Measurements from ENCODE around the gene PHIP.

Gene PHIP

GRCh38 chr6:79115553-79116182, 37.6 kb upstream of the PHIP start:
- no peak overlapping the region for H3K27ac ChIP-seq
- no peak overlapping the region for H3K4me2 ChIP-seq
- no peaks in the 10 kb centered on the region for H3K79me2 ChIP-seq (ENCODE audit: insufficient read depth, low read depth)
- H3K4me3 ChIP-seq (IDR thresholded peaks at IDR 0.05; ENCODE audit: insufficient read depth, low read depth, low read length) = no peak overlapping the region
- H3K36me3 ChIP-seq (ENCODE audit: insufficient read depth) = no peaks in the 10 kb centered on the region
- no peaks in the 10 kb centered on the region for H4K20me1 ChIP-seq (ENCODE audit: insufficient read depth)
- H3K9ac ChIP-seq = no peak overlapping the region
- no peaks in the 10 kb centered on the region for H3K4me1 ChIP-seq (ENCODE audit: low read depth, poor library complexity, severe bottlenecking)
- no peak overlapping the region for H2AFZ ChIP-seq (ENCODE audit: low read depth)
- H3K27me3 ChIP-seq (ENCODE audit: insufficient read depth, low read depth) = no peaks in the 10 kb centered on the region
- TF ChIP-seq, protein P1, sequence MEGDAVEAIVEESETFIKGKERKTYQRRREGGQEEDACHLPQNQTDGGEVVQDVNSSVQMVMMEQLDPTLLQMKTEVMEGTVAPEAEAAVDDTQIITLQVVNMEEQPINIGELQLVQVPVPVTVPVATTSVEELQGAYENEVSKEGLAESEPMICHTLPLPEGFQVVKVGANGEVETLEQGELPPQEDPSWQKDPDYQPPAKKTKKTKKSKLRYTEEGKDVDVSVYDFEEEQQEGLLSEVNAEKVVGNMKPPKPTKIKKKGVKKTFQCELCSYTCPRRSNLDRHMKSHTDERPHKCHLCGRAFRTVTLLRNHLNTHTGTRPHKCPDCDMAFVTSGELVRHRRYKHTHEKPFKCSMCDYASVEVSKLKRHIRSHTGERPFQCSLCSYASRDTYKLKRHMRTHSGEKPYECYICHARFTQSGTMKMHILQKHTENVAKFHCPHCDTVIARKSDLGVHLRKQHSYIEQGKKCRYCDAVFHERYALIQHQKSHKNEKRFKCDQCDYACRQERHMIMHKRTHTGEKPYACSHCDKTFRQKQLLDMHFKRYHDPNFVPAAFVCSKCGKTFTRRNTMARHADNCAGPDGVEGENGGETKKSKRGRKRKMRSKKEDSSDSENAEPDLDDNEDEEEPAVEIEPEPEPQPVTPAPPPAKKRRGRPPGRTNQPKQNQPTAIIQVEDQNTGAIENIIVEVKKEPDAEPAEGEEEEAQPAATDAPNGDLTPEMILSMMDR (conservative IDR thresholded peaks at IDR 0.05; ENCODE audit: low read depth, low read length) = no peak

GRCh38 chr6:79111549-79111948, 33.5 kb upstream of the PHIP start:
- Histone ChIP-seq H3K27ac (no peak overlapping the region), H3K27me3 (ENCODE audit: insufficient read depth, low read depth) (no peaks in the 10 kb centered on the region), H3K79me2 (ENCODE audit: insufficient read depth, low read depth) (no peaks in the 10 kb centered on the region), H3K4me2 (no peak overlapping the region), H3K36me3 (ENCODE audit: insufficient read depth) (no peaks in the 10 kb centered on the region), H3K9ac (no peak overlapping the region), H4K20me1 (ENCODE audit: insufficient read depth) (no peaks in the 10 kb centered on the region), H3K4me1 (ENCODE audit: low read depth, poor library complexity, severe bottlenecking) (no peaks in the 10 kb centered on the region), H2AFZ (ENCODE audit: low read depth) (no peak overlapping the region), H3K4me3 (IDR thresholded peaks at IDR 0.05; ENCODE audit: insufficient read depth, low read depth, low read length) (no peak overlapping the region)
- TF ChIP-seq, protein P1 (conservative IDR thresholded peaks at IDR 0.05; ENCODE audit: low read depth, low read length) = no peak

DNA sequence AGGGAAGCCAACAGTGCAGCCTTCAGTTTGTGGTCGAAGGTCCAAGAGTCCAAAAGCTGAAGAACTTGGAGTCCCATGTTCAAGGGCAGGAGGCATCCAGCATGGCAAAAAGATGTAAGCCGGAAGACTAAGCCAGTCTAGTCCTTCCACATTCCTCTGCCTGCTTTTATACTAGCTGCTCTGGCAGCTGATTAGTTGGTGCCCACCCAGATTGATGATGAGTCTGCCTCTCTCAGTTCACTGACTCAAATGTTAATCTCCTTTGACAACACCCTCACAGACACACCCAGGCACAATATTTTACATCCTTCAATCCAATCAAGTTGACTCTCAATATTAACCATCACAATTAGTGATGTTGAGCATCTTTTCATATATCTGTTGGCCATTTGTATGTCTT, 23.1 kb upstream of the PHIP start:
- H3K9ac ChIP-seq = no peak overlapping the region
- H3K36me3 ChIP-seq (ENCODE audit: insufficient read depth) = no peaks in the 10 kb centered on the region
- H3K27ac ChIP-seq = no peak overlapping the region
- H3K27me3 ChIP-seq (ENCODE audit: insufficient read depth, low read depth) = no peaks in the 10 kb centered on the region
- no peak overlapping the region for H3K4me3 ChIP-seq (IDR thresholded peaks at IDR 0.05; ENCODE audit: insufficient read depth, low read depth, low read length)
- H2AFZ ChIP-seq (ENCODE audit: low read depth) = no peak overlapping the region
- no peak overlapping the region for H3K4me2 ChIP-seq
- no peaks in the 10 kb centered on the region for H3K4me1 ChIP-seq (ENCODE audit: low read depth, poor library complexity, severe bottlenecking)
- H4K20me1 ChIP-seq (ENCODE audit: insufficient read depth) = no peaks in the 10 kb centered on the region
- TF ChIP-seq, protein P1 (conservative IDR thresholded peaks at IDR 0.05; ENCODE audit: low read depth, low read length) = no peak
- H3K79me2 ChIP-seq (ENCODE audit: insufficient read depth, low read depth) = no peaks in the 10 kb centered on the region

DNA sequence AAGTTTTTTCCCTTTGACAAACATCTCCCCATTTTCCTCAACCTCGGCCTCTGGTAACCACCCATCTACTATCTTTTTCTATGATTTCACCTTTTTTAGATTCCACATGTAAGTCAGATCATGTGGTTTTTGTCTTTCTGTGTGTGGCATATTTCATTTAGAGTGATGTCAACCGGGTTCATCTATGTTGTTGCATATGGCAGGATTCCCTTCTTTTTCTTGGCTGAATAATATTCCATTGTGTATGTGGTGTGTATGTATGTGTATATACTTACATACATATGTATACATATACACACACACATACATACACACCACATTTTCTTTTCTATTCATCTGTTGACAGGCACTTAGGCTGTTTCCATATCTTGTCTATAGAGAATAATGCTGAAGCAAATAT, 22.2 kb upstream of the PHIP start:
- Histone ChIP-seq H3K4me1 (ENCODE audit: low read depth, poor library complexity, severe bottlenecking) (no peaks in the 10 kb centered on the region), H4K20me1 (ENCODE audit: insufficient read depth) (no peaks in the 10 kb centered on the region), H3K79me2 (ENCODE audit: insufficient read depth, low read depth) (no peaks in the 10 kb centered on the region), H3K4me2 (no peak overlapping the region), H3K4me3 (IDR thresholded peaks at IDR 0.05; ENCODE audit: insufficient read depth, low read depth, low read length) (no peak overlapping the region), H3K36me3 (ENCODE audit: insufficient read depth) (no peaks in the 10 kb centered on the region), H3K27me3 (ENCODE audit: insufficient read depth, low read depth) (no peaks in the 10 kb centered on the region), H2AFZ (ENCODE audit: low read depth) (no peak overlapping the region), H3K27ac (no peak overlapping the region), H3K9ac (no peak overlapping the region)
- TF ChIP-seq, protein P1 (conservative IDR thresholded peaks at IDR 0.05; ENCODE audit: low read depth, low read length) = no peak

Data from KMS-11 (cell line).